GM12878 (cell line): Measurements from ENCODE around the gene MARCHF10. TPM values are rescaled to one million over a fixed set of nuclear protein-coding genes. Genes with fewer than 3 reads are reported as not detected.

ENCODE experiments used
- ATAC-seq: fragments of 200-7000 bp; cut with Tn5 transposase; 3 replicates; pipeline ENCODE4 v1.9.1; 2020; ENCODE audit warnings: mild to moderate bottlenecking, moderate library complexity
- BruUV-seq: library from RNA; stranded (reverse); fragments of 400-500 nt; replicated peaks from 2 replicates; lab custom pipeline; 2021; lab: Mats Ljungman, UMichigan
- CTCF ChIA-PET: fragments of 300-600 bp; sonication (Branson Sonifier 250); formaldehyde crosslinking; extraction: SDS; loops from one replicate; lab custom pipeline; 2021; ENCODE audit warnings: inconsistent platforms; lab: Yijun Ruan, JAX
- POLR2A ChIA-PET: fragments of 350-600 bp; formaldehyde crosslinking; extraction: SDS; loops from one replicate; lab custom pipeline; 2021; ENCODE audit warnings: inconsistent platforms; lab: Charles Lee
- RAD21 ChIA-PET: fragments of 300-600 bp; sonication (Branson Sonifier 250); formaldehyde crosslinking; loops from one replicate; lab custom pipeline; 2023; ENCODE audit warnings: antibody characterized with exemption; ENCODE audit not compliant: unreplicated experiment; lab: Charles Lee
- SMC1A ChIA-PET: fragments of 300-600 bp; sonication (Branson Sonifier 250); formaldehyde crosslinking; loops from one replicate; lab custom pipeline; 2023; ENCODE audit not compliant: unreplicated experiment, uncharacterized antibody; lab: Charles Lee
- DNase-seq: peaks from one replicate; pipeline ENCODE4 v3.0.0-alpha.2; 2011; ENCODE audit warnings: low read depth, low spot score
- FAIRE-seq: peaks from 3 replicates; lab custom pipeline; 2011; peaks lifted over from hg19 to GRCh38; lab: Jason Lieb, UNC
- H2AFZ ChIP-seq: 2 replicates; pipeline ENCODE4 v1.6.0; 2011; ENCODE audit warnings: low read depth, low read length, control low read depth; ENCODE audit not compliant: control insufficient read depth
- H3K27ac ChIP-seq: 2 replicates; pipeline ENCODE4 v1.5.1; 2011; ENCODE audit warnings: control low read depth; ENCODE audit not compliant: control insufficient read depth, insufficient read depth
- H3K27me3 ChIP-seq, 2 experiments: replicated peaks in 1 of 2; 2 replicates each; pipeline versions ENCODE4 v1.6.0 to v1.6.1; 2011; ENCODE audit warnings: low read length in 1 of 2; ENCODE audit not compliant: control insufficient read depth in 2 of 2, insufficient read depth in 2 of 2
- H3K36me3 ChIP-seq, 2 experiments: 2 replicates each; pipeline ENCODE4 v1.5.1; 2011; ENCODE audit warnings: low read length in 1 of 2; ENCODE audit not compliant: control insufficient read depth in 2 of 2, insufficient read depth in 2 of 2
- H3K4me1 ChIP-seq: 2 replicates; pipeline ENCODE4 v1.6.1; 2011; ENCODE audit warnings: mild to moderate bottlenecking, low read length, moderate library complexity, mixed read lengths; ENCODE audit not compliant: control insufficient read depth, insufficient read depth
- H3K4me2 ChIP-seq: 2 replicates; pipeline ENCODE4 v1.6.0; 2011; ENCODE audit warnings: control low read depth; ENCODE audit not compliant: control insufficient read depth, insufficient read depth
- H3K4me3 ChIP-seq: fragments of 200-600 bp; sonication (generic); 2 replicates; pipeline ENCODE4 v1.5.1; 2016
- H3K79me2 ChIP-seq: 2 replicates; pipeline ENCODE4 v1.6.0; 2011; ENCODE audit warnings: low read length; ENCODE audit not compliant: control insufficient read depth, insufficient read depth
- H3K9ac ChIP-seq: 2 replicates; pipeline ENCODE4 v1.8.0; 2011; ENCODE audit warnings: low read length, control low read depth, mixed read lengths; ENCODE audit not compliant: control insufficient read depth, insufficient read depth
- H3K9me3 ChIP-seq: replicated peaks from 3 replicates; pipeline ENCODE4 v1.5.1; 2011; ENCODE audit warnings: mild to moderate bottlenecking, low read length; ENCODE audit not compliant: control insufficient read depth, insufficient read depth
- H4K20me1 ChIP-seq: 2 replicates; pipeline ENCODE4 v1.6.0; 2011; ENCODE audit not compliant: control insufficient read depth, insufficient read depth
- BHLHE40 ChIP-seq, 2 experiments: fragments of 450-650 bp in 1 of 2; IDR thresholded peaks; 2 replicates each; pipeline ENCODE4 v1.6.1; 2011 to 2017; ENCODE audit warnings: low read depth in 2 of 2, borderline replicate concordance in 1 of 2, improper control_type of control experiment in 1 of 2, low read length in 1 of 2, mild to moderate bottlenecking in 1 of 2
- CHD4 ChIP-seq: fragments of 200-600 bp; sonication (generic); IDR thresholded peaks from 2 replicates; pipeline ENCODE4 v1.6.1; 2016; ENCODE audit warnings: mild to moderate bottlenecking
- ETV6 ChIP-seq, 2 experiments: fragments of 450-650 bp in 1 of 2; IDR thresholded peaks in 1 of 2; conservative IDR thresholded peaks in 1 of 2; 2 replicates each; pipeline ENCODE4 v1.6.1; 2014; ENCODE audit warnings: antibody characterized with exemption in 1 of 2, borderline replicate concordance in 1 of 2, low read depth in 1 of 2, mild to moderate bottlenecking in 1 of 2, moderate library complexity in 1 of 2
- HDGF ChIP-seq: fragments of 450-650 bp; IDR thresholded peaks from 2 replicates; pipeline ENCODE4 v1.6.1; 2016; ENCODE audit warnings: antibody characterized with exemption
- MYB ChIP-seq: fragments of 150-350 bp; IDR thresholded peaks from 2 replicates; pipeline ENCODE4 v1.6.1; 2014; ENCODE audit warnings: mild to moderate bottlenecking, low read depth, low read length, borderline replicate concordance
- NFIC ChIP-seq: IDR thresholded peaks from 2 replicates; pipeline ENCODE4 v1.6.1; 2012; ENCODE audit warnings: low read depth, mild to moderate bottlenecking, inconsistent platforms, low read length, moderate library complexity
- NFYA ChIP-seq: IDR thresholded peaks from 2 replicates; pipeline ENCODE4 v1.6.1; 2011; ENCODE audit warnings: low read depth, mild to moderate bottlenecking, low read length, improper control_type of control experiment, borderline replicate concordance
- POLR2A ChIP-seq: IDR thresholded peaks from 2 replicates; pipeline ENCODE4 v1.6.1; 2011; ENCODE audit warnings: low read depth, mild to moderate bottlenecking, low read length
- SIN3A ChIP-seq: IDR thresholded peaks from 2 replicates; pipeline ENCODE4 v1.6.1; 2012; ENCODE audit warnings: low read depth, low read length, improper control_type of control experiment
- SMAD1 ChIP-seq: fragments of 450-650 bp; IDR thresholded peaks from 2 replicates; pipeline ENCODE4 v1.6.1; 2018; ENCODE audit warnings: mild to moderate bottlenecking, low read depth; ENCODE audit not compliant: partially characterized antibody
- TAF1 ChIP-seq: IDR thresholded peaks from 2 replicates; pipeline ENCODE4 v1.6.1; 2011; ENCODE audit warnings: mild to moderate bottlenecking, low read depth, low read length, borderline replicate concordance
- TCF12 ChIP-seq: IDR thresholded peaks from 2 replicates; pipeline ENCODE4 v1.6.1; 2011; ENCODE audit warnings: low read depth, mild to moderate bottlenecking, low read length
- TCF3 ChIP-seq: IDR thresholded peaks from 2 replicates; pipeline ENCODE4 v1.6.1; 2012; ENCODE audit warnings: low read depth, mild to moderate bottlenecking, low read length, borderline replicate concordance; ENCODE audit not compliant: insufficient read depth
- TCF7 ChIP-seq: IDR thresholded peaks from 2 replicates; pipeline ENCODE4 v1.6.1; 2014; ENCODE audit warnings: antibody characterized with exemption, borderline replicate concordance
- YBX1 ChIP-seq: fragments of 450-650 bp; IDR thresholded peaks from 2 replicates; pipeline ENCODE4 v1.6.1; 2016; ENCODE audit warnings: antibody characterized with exemption
- ZZZ3 ChIP-seq: IDR thresholded peaks from 2 replicates; pipeline ENCODE4 v1.6.1; 2011; ENCODE audit warnings: low read depth; ENCODE audit not compliant: control insufficient read depth, insufficient read length
- WGBS: methylation state at CpG from one replicate; pipeline ENCODE4 v1.1.6; 2016; ENCODE audit warnings: low lambda C conversion rate; ENCODE audit not compliant: insufficient replicate concordance, insufficient coverage; ENCODE audit errors: missing lambda C conversion rate; 5-methylcytosine and 5-hydroxymethylcytosine counted together
- in situ Hi-C: fragments of 300-500 bp; cut with MboI; formaldehyde crosslinking; loops from 9 replicates; pipeline ENCODE4 v1.14.3; 2018; ENCODE audit warnings: mixed read lengths
- intact Hi-C: fragments of 100-400 bp; cut with micrococcal nuclease; formaldehyde crosslinking; loops from one replicate; pipeline ENCODE4 v1.14.2; 2022; ENCODE audit not compliant: unreplicated experiment
- polyA plus RNA-seq, 11 experiments: library from polyadenylated mRNA; depleted of rRNA in 4 of 11; unstranded in 6 of 11; stranded (reverse) in 5 of 11; fragments of >200 nt; fragmentation: Nextera tagmentation in 4 of 11; fragmentation: Illumina TruSeq in 1 of 11; extraction: Ambion mirVana in 4 of 11; extraction: Trizol in 1 of 11; gene quantifications; 1 replicate in 1 of 11; 2 replicates in 10 of 11; pipeline versions ENCODE4 v1.2.1 to v1.2.3, GENCODE V29; 2011 to 2016; ENCODE audit warnings: inconsistent platforms in 2 of 11, missing spikeins in 2 of 11, low read depth in 1 of 11
- total RNA-seq, 4 experiments: library from RNA; depleted of rRNA in 3 of 4; stranded (reverse); fragments of >200 nt in 3 of 4; fragmentation: Illumina TruSeq in 1 of 4; extraction: Trizol in 1 of 4; gene quantifications; 2 replicates each; pipeline versions ENCODE4 v1.2.1 to v1.2.3, GENCODE V29; 2013 to 2021
- TF ChIP-seq, protein P1 (sequence below): fragments of 450-650 bp; IDR thresholded peaks from 2 replicates; pipeline ENCODE4 v1.6.1; 2017; ENCODE audit warnings: mild to moderate bottlenecking, moderate library complexity

MARCHF10 gene
- total and polyA plus RNA-seq, 10 of the 15 experiments (the other 5 are each of a cell fraction or from before 2014, with no cell fraction given), result 0.11 to 0.24 TPM; not detected in 8

DNA sequence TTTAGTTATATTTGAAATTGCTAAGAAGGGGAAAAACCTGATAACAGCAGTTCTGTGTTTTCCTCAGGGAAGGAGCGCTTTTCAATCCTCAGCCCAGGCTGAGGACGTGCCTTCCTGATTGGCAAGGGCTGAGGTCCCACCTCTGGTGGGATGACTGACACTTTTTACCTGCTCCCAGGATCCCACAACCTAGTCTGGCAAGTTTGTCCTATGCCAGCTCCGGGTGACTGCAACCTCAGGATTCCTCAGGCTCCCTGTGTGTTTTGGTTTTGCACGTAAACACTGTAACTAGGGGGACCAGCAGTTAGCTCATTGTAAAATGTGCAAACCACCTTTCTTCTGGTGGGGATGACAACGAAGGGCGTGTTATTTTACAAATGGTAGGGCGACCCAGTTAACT lies 7.5 kb downstream of the MARCHF10 start:
- H3K27me3 ChIP-seq, result peaks cover 0 to 3% of the 10 kb centered on the region in 2 experiments; a peak in 2 of 4 replicates
- no peak overlapping the region for H3K9ac ChIP-seq
- H3K36me3 ChIP-seq, result no peaks in the 10 kb centered on the region
- TF ChIP-seq TCF3, result no peak
- no peak for TF ChIP-seq CHD4
- TF ChIP-seq YBX1, result no peak
- TF ChIP-seq MYB, result no peak
- no peak for TF ChIP-seq POLR2A
- no peak for TF ChIP-seq NFIC
- no peak for TF ChIP-seq SMAD1
- no peak for TF ChIP-seq HDGF
- no peak for TF ChIP-seq TCF12
- TF ChIP-seq TCF7, result no peak
- no peak for TF ChIP-seq ETV6 (conservative IDR thresholded peaks at IDR 0.05 in 1 of 2, IDR thresholded peaks at IDR 0.05 in 1 of 2; ENCODE audit: borderline replicate concordance in 1 of 2, low read depth in 1 of 2)
- no peak for TF ChIP-seq BHLHE40 (IDR thresholded peaks at IDR 0.05; ENCODE audit: borderline replicate concordance in 1 of 2, low read depth in 2 of 2, low read length in 1 of 2)
- TF ChIP-seq, protein P1, sequence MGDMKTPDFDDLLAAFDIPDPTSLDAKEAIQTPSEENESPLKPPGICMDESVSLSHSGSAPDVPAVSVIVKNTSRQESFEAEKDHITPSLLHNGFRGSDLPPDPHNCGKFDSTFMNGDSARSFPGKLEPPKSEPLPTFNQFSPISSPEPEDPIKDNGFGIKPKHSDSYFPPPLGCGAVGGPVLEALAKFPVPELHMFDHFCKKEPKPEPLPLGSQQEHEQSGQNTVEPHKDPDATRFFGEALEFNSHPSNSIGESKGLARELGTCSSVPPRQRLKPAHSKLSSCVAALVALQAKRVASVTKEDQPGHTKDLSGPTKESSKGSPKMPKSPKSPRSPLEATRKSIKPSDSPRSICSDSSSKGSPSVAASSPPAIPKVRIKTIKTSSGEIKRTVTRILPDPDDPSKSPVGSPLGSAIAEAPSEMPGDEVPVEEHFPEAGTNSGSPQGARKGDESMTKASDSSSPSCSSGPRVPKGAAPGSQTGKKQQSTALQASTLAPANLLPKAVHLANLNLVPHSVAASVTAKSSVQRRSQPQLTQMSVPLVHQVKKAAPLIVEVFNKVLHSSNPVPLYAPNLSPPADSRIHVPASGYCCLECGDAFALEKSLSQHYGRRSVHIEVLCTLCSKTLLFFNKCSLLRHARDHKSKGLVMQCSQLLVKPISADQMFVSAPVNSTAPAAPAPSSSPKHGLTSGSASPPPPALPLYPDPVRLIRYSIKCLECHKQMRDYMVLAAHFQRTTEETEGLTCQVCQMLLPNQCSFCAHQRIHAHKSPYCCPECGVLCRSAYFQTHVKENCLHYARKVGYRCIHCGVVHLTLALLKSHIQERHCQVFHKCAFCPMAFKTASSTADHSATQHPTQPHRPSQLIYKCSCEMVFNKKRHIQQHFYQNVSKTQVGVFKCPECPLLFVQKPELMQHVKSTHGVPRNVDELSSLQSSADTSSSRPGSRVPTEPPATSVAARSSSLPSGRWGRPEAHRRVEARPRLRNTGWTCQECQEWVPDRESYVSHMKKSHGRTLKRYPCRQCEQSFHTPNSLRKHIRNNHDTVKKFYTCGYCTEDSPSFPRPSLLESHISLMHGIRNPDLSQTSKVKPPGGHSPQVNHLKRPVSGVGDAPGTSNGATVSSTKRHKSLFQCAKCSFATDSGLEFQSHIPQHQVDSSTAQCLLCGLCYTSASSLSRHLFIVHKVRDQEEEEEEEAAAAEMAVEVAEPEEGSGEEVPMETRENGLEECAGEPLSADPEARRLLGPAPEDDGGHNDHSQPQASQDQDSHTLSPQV, result no peak
- TF ChIP-seq TAF1, result no peak
- no peak for TF ChIP-seq ZZZ3
- TF ChIP-seq NFYA, result no peak
- TF ChIP-seq SIN3A, result no peak
- ChIA-PET POLR2A (no interaction called here), RAD21 (no interaction called here), CTCF (no interaction called here), SMC1A (no interaction called here)
- BruUV-seq, result no TSS peak
- DNase-seq, result no peak
- no peaks in the 10 kb centered on the region for H3K9me3 ChIP-seq
- no peak for ATAC-seq
- H2AFZ ChIP-seq, result no peak overlapping the region
- no peaks in the 10 kb centered on the region for H3K79me2 ChIP-seq
- no peak for FAIRE-seq
- no peaks in the 10 kb centered on the region for H3K4me1 ChIP-seq
- no peak overlapping the region for H3K4me2 ChIP-seq
- intact Hi-C loops, result no loop called here
- no peaks in the 10 kb centered on the region for H4K20me1 ChIP-seq
- in situ Hi-C loops, result no loop called here
- no peak overlapping the region for H3K4me3 ChIP-seq
- H3K27ac ChIP-seq, result no peak overlapping the region
- WGBS, result 27% methylated on average over 7 of the region's 7 CpGs
